Measurements from ENCODE around the gene RNASE4.
A peak's percentile ranks its signal among the peaks of the same experiment; 100 is the strongest.

Gene RNASE4

GRCh38 chr14:20690848-20691640 is 6.7 kb downstream of the RNASE4 start:
- no peaks in the 10 kb centered on the region for H3K9me2 ChIP-seq (replicated peaks; ENCODE audit: insufficient read depth, low read length)
- no peak overlapping the region for H3K27ac ChIP-seq (ENCODE audit: low read length)
- DNase-seq, result peak; percentile 46
- H3K4me1 ChIP-seq (ENCODE audit: low read length), result no peaks in the 10 kb centered on the region
- H3K9me3 ChIP-seq (replicated peaks; ENCODE audit: insufficient read depth, low read length), result no peaks in the 10 kb centered on the region
- H3K9ac ChIP-seq (ENCODE audit: low read length), result no peak overlapping the region
- no peaks in the 10 kb centered on the region for H3F3A ChIP-seq (ENCODE audit: insufficient read depth, low read length)
- no peaks in the 10 kb centered on the region for H4K20me1 ChIP-seq (ENCODE audit: insufficient read depth, low read length)
- H3K27me3 ChIP-seq (replicated peaks; ENCODE audit: insufficient read depth, low read length), result no peaks in the 10 kb centered on the region
- no peak overlapping the region for H3K4me3 ChIP-seq (ENCODE audit: low read length)
- H3K36me3 ChIP-seq (replicated peaks; ENCODE audit: insufficient read depth, low read length), result no peaks in the 10 kb centered on the region
- no peak overlapping the region for H3K4me2 ChIP-seq (ENCODE audit: low read depth, low read length)
- no peaks in the 10 kb centered on the region for H3K79me2 ChIP-seq (ENCODE audit: low read length)
- peak; percentile 62 for TF ChIP-seq CTCF (IDR thresholded peaks at IDR 0.05; ENCODE audit: low read length)
- TF ChIP-seq EZH2 (optimal IDR thresholded peaks at IDR 0.05; ENCODE audit: low read depth, low read length), result no peak
- no peak for TF ChIP-seq EZH2phosphoT487 (IDR thresholded peaks at IDR 0.05; ENCODE audit: low read length)
- H2AFZ ChIP-seq (ENCODE audit: low read length), result no peak overlapping the region

DNA sequence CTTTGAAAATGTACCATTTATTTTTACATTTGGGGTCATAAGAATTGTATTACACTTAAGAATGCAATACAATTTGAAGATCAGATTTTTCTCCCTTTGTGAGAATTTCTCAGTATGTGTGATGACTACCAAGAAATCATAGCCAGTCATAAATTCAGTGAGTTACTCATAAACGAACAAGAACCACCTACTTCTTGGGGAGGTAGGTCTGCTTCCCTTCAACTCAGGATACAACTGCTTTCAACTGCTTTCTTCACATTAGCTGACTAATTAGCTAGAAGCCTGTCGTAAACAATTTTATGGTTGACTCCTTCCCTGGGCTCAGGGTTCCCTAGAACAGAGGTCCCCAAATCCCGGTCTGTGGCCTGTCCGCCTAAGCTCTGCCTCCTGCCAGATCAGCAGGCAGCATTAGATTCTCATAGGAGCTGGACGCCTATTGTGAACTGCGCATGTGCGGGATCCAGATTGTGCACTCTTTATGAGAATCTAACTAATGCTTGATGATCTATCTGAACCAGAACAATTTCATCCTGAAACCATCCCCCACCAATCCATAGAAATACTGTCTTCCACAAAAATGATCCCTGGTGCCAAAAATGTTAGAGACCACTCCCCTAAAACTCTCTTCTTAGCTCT is 7.9 kb downstream of the RNASE4 start:
- Histone ChIP-seq H3K4me2 (ENCODE audit: low read depth, low read length) (no peak overlapping the region), H3K9me3 (replicated peaks; ENCODE audit: insufficient read depth, low read length) (no peaks in the 10 kb centered on the region), H4K20me1 (ENCODE audit: insufficient read depth, low read length) (no peaks in the 10 kb centered on the region), H3K36me3 (replicated peaks; ENCODE audit: insufficient read depth, low read length) (no peaks in the 10 kb centered on the region), H2AFZ (ENCODE audit: low read length) (no peak overlapping the region), H3K9ac (ENCODE audit: low read length) (no peak overlapping the region), H3K27me3 (replicated peaks; ENCODE audit: insufficient read depth, low read length) (no peaks in the 10 kb centered on the region), H3F3A (ENCODE audit: insufficient read depth, low read length) (no peaks in the 10 kb centered on the region), H3K4me1 (ENCODE audit: low read length) (no peaks in the 10 kb centered on the region), H3K9me2 (replicated peaks; ENCODE audit: insufficient read depth, low read length) (no peaks in the 10 kb centered on the region), H3K27ac (ENCODE audit: low read length) (no peak overlapping the region), H3K79me2 (ENCODE audit: low read length) (no peaks in the 10 kb centered on the region), H3K4me3 (ENCODE audit: low read length) (no peak overlapping the region)
- DNase-seq, result no peak
- TF ChIP-seq CTCF (IDR thresholded peaks at IDR 0.05; ENCODE audit: low read length), result no peak
- TF ChIP-seq EZH2 (optimal IDR thresholded peaks at IDR 0.05; ENCODE audit: low read depth, low read length), result no peak
- no peak for TF ChIP-seq EZH2phosphoT487 (IDR thresholded peaks at IDR 0.05; ENCODE audit: low read length)

GRCh38 chr14:20696764-20697163 is 12.4 kb downstream of the RNASE4 start:
- H3K4me2 ChIP-seq (ENCODE audit: low read depth, low read length), result no peak overlapping the region
- no peaks in the 10 kb centered on the region for H3K9me3 ChIP-seq (replicated peaks; ENCODE audit: insufficient read depth, low read length)
- no peak overlapping the region for H3K4me3 ChIP-seq (ENCODE audit: low read length)
- no peak overlapping the region for H2AFZ ChIP-seq (ENCODE audit: low read length)
- H4K20me1 ChIP-seq (ENCODE audit: insufficient read depth, low read length), result no peaks in the 10 kb centered on the region
- H3F3A ChIP-seq (ENCODE audit: insufficient read depth, low read length), result no peaks in the 10 kb centered on the region
- TF ChIP-seq EZH2phosphoT487 (IDR thresholded peaks at IDR 0.05; ENCODE audit: low read length) (no peak), EZH2 (optimal IDR thresholded peaks at IDR 0.05; ENCODE audit: low read depth, low read length) (no peak), CTCF (IDR thresholded peaks at IDR 0.05; ENCODE audit: low read length) (no peak)
- no peak for DNase-seq
- no peak overlapping the region for H3K9ac ChIP-seq (ENCODE audit: low read length)
- no peaks in the 10 kb centered on the region for H3K4me1 ChIP-seq (ENCODE audit: low read length)
- no peaks in the 10 kb centered on the region for H3K79me2 ChIP-seq (ENCODE audit: low read length)
- no peaks in the 10 kb centered on the region for H3K36me3 ChIP-seq (replicated peaks; ENCODE audit: insufficient read depth, low read length)
- H3K27me3 ChIP-seq (replicated peaks; ENCODE audit: insufficient read depth, low read length), result no peaks in the 10 kb centered on the region
- H3K9me2 ChIP-seq (replicated peaks; ENCODE audit: insufficient read depth, low read length), result no peaks in the 10 kb centered on the region
- no peak overlapping the region for H3K27ac ChIP-seq (ENCODE audit: low read length)
